A549 (cell line): ENCODE measurements around the gene BIRC7. TPM values are rescaled to one million over a fixed set of nuclear protein-coding genes. Genes with fewer than 3 reads are reported as not detected.
A peak's percentile ranks its signal among the peaks of the same experiment; 100 is the strongest.

Experiments used
- ATAC-seq, 2 experiments: fragments of 200-7000 bp in 1 of 2; fragments of >200 bp in 1 of 2; cut with Nextera tagmentation in 1 of 2; cut with Tn5 transposase in 1 of 2; 3 replicates each; pipeline versions ENCODE4 v1.8.0 to v1.9.1; 2018 to 2020; ENCODE audit warnings: mild to moderate bottlenecking in 1 of 2, moderate library complexity in 1 of 2
- CTCF ChIA-PET: fragments of 300-600 bp; sonication (Branson Sonifier 250); formaldehyde crosslinking; extraction: SDS; loops from one replicate; lab custom pipeline; 2021; ENCODE audit warnings: antibody characterized with exemption, inconsistent platforms; lab: Yijun Ruan, JAX
- POLR2A ChIA-PET: fragments of 350-600 bp; formaldehyde crosslinking; extraction: SDS; loops from one replicate; lab custom pipeline; 2021; ENCODE audit warnings: antibody characterized with exemption, inconsistent platforms; lab: Yijun Ruan, JAX
- DNase-seq, 2 experiments: peaks; one replicate each; pipeline versions ENCODE4 v3.0.0 to v3.0.0-alpha.2; 2011 to 2016; ENCODE audit warnings: low read depth in 1 of 2, low spot score in 1 of 2
- FAIRE-seq: peaks from 2 replicates; lab custom pipeline; 2011; peaks lifted over from hg19 to GRCh38; lab: Jason Lieb, UNC
- H3K27ac ChIP-seq, 2 experiments: fragments of >200 bp; sonication (Bioruptor Twin); formaldehyde crosslinking; 3 replicates each; pipeline ENCODE4 v1.5.1; 2016 to 2017
- H3K4me1 ChIP-seq: fragments of >200 bp; sonication (Bioruptor Twin); formaldehyde crosslinking; 3 replicates; pipeline ENCODE4 v1.6.1; 2016
- H3K4me2 ChIP-seq: fragments of >200 bp; sonication (Bioruptor Twin); formaldehyde crosslinking; 3 replicates; pipeline ENCODE4 v1.6.1; 2016
- H3K4me3 ChIP-seq: fragments of >200 bp; sonication (Bioruptor Twin); formaldehyde crosslinking; 3 replicates; pipeline ENCODE4 v1.5.1; 2016
- H3K9me3 ChIP-seq: fragments of >200 bp; sonication (Bioruptor Twin); formaldehyde crosslinking; 3 replicates; pipeline ENCODE4 v1.6.1; 2016
- CBX2 ChIP-seq: fragments of 200-600 bp; sonication (generic); IDR thresholded peaks from 2 replicates; pipeline ENCODE4 v1.6.1; 2016; ENCODE audit warnings: low read depth, mild to moderate bottlenecking, borderline replicate concordance
- CHD2 ChIP-seq: fragments of 150-350 bp; IDR thresholded peaks from 2 replicates; pipeline ENCODE4 v1.6.1; 2014; ENCODE audit warnings: low read length; ENCODE audit not compliant: partially characterized antibody
- EHF ChIP-seq: fragments of 250-450 bp; sonication (Bioruptor Pico); IDR thresholded peaks from 2 replicates; pipeline ENCODE4 v1.5.0; 2020; ENCODE audit warnings: mild to moderate bottlenecking
- EHMT2 ChIP-seq: fragments of 200-600 bp; sonication (generic); IDR thresholded peaks from 2 replicates; pipeline ENCODE4 v1.6.1; 2016; ENCODE audit warnings: antibody characterized with exemption, low read depth, mild to moderate bottlenecking, moderate library complexity
- FOSL2 ChIP-seq, 2 experiments: fragments of 450-650 bp in 1 of 2; fragments of >200 bp in 1 of 2; sonication (Bioruptor Twin) in 1 of 2; formaldehyde crosslinking; IDR thresholded peaks; 2 replicates each; pipeline versions ENCODE4 v1.5.0 to v1.6.1; 2016 to 2020; ENCODE audit warnings: mild to moderate bottlenecking in 1 of 2, moderate library complexity in 1 of 2
- FOXS1 ChIP-seq: fragments of 250-450 bp; sonication (Bioruptor Pico); IDR thresholded peaks from 2 replicates; pipeline ENCODE4 v1.5.0; 2020; ENCODE audit warnings: mild to moderate bottlenecking, moderate library complexity
- GATA3 ChIP-seq: IDR thresholded peaks from 2 replicates; pipeline ENCODE4 v1.6.1; 2012; ENCODE audit warnings: borderline replicate concordance
- HOXA7 ChIP-seq: fragments of 250-450 bp; sonication (Bioruptor Pico); IDR thresholded peaks from 2 replicates; pipeline ENCODE4 v1.5.0; 2020; ENCODE audit warnings: mild to moderate bottlenecking, moderate library complexity
- HOXB5 ChIP-seq: fragments of 250-450 bp; sonication (Bioruptor Pico); IDR thresholded peaks from 2 replicates; pipeline ENCODE4 v1.5.0; 2020; ENCODE audit warnings: mild to moderate bottlenecking, moderate library complexity
- JUN ChIP-seq, 2 experiments: fragments of >200 bp; sonication (Bioruptor Twin); formaldehyde crosslinking; IDR thresholded peaks; 2 replicates in 1 of 2; 3 replicates in 1 of 2; pipeline ENCODE4 v1.6.1; 2016 to 2017
- KDM5A ChIP-seq: fragments of 200-600 bp; sonication (generic); IDR thresholded peaks from 2 replicates; pipeline ENCODE4 v1.6.1; 2016; ENCODE audit warnings: antibody characterized with exemption, mild to moderate bottlenecking
- NFE2L2 ChIP-seq: fragments of 150-350 bp; conservative IDR thresholded peaks from 2 replicates; pipeline ENCODE4 v1.6.1; 2014; ENCODE audit warnings: low read length
- POLR2A ChIP-seq: IDR thresholded peaks from 2 replicates; pipeline ENCODE4 v1.6.1; 2012; ENCODE audit warnings: mild to moderate bottlenecking, low read length
- RARB ChIP-seq: fragments of 250-450 bp; sonication (Bioruptor Pico); IDR thresholded peaks from 2 replicates; pipeline ENCODE4 v1.8.0; 2021; ENCODE audit warnings: mild to moderate bottlenecking, moderate library complexity
- RCOR1 ChIP-seq: fragments of 150-350 bp; IDR thresholded peaks from 2 replicates; pipeline ENCODE4 v1.6.1; 2014; ENCODE audit warnings: antibody characterized with exemption, low read length, low read depth
- RFX5 ChIP-seq: fragments of 450-650 bp; IDR thresholded peaks from 2 replicates; pipeline ENCODE4 v1.7.1; 2014; ENCODE audit warnings: antibody characterized with exemption, mild to moderate bottlenecking, moderate library complexity
- SREBF2 ChIP-seq: fragments of 450-650 bp; IDR thresholded peaks from 2 replicates; pipeline ENCODE4 v1.6.1; 2014; ENCODE audit warnings: mild to moderate bottlenecking, moderate library complexity
- ZC3H11A ChIP-seq: fragments of 450-650 bp; IDR thresholded peaks from 2 replicates; pipeline ENCODE4 v1.6.1; 2014; ENCODE audit warnings: antibody characterized with exemption, mild to moderate bottlenecking
- WGBS: methylation state at CpG from one replicate; pipeline ENCODE4 v1.1.6; 2017; ENCODE audit errors: missing lambda C conversion rate; 5-methylcytosine and 5-hydroxymethylcytosine counted together
- polyA plus RNA-seq, 4 experiments: library from polyadenylated mRNA; depleted of rRNA in 3 of 4; stranded (reverse); fragments of >200 nt; fragmentation: RNase III in 1 of 4; extraction: RNeasy Plus Mini Kit Qiagen cat#74134 plus additional on column Dnase treatment in 1 of 4; gene quantifications; 2 replicates in 3 of 4; 3 replicates in 1 of 4; pipeline ENCODE4 v1.2.3, GENCODE V29; 2011 to 2017
- TF ChIP-seq, protein P1 (sequence below): fragments of 250-450 bp; sonication (Bioruptor Pico); IDR thresholded peaks from 2 replicates; pipeline ENCODE4 v1.5.0; 2021; ENCODE audit warnings: mild to moderate bottlenecking, moderate library complexity, borderline replicate concordance
- TF ChIP-seq, protein P2 (sequence below): IDR thresholded peaks from 2 replicates; pipeline ENCODE4 v1.6.1; 2012
- TF ChIP-seq, protein P3 (sequence below): fragments of 150-350 bp; IDR thresholded peaks from 2 replicates; pipeline ENCODE4 v1.6.1; 2014; ENCODE audit warnings: low read depth, mild to moderate bottlenecking, low read length
- TF ChIP-seq, protein P4 (sequence below): IDR thresholded peaks from 2 replicates; pipeline ENCODE4 v1.6.1; 2012
- TF ChIP-seq, protein P5 (sequence below): fragments of 450-650 bp; IDR thresholded peaks from 2 replicates; pipeline ENCODE4 v1.6.1; 2014; ENCODE audit warnings: antibody characterized with exemption
- TF ChIP-seq, protein P6 (sequence below): fragments of >200 bp; sonication (Bioruptor Twin); formaldehyde crosslinking; IDR thresholded peaks from 2 replicates; pipeline ENCODE4 v1.6.1; 2016

Gene BIRC7
- polyA plus RNA-seq, 2 of the 4 experiments (the other 2 are of a cell fraction): 0.63 to 4.9 TPM

DNA sequence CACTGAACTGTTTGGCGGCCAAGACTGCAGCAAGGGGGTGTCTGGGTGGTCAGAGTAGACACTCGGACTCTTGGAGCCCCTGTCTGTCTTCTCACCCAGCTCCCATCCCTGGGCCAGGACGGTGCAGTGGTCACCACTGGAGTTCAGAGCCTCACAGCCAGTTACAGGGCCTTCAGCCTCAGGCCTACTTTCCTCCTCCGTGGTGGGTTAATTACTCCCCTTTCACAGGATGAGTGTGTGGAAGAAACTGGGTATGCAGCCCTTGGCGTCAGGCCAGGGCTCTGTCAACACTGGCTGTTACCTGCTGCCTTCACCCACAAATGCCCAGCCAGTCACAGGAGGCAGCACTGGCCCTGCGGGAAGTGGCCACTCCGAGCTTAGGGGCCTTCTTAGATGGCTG lies 18.0 kb upstream of the BIRC7 start:
- peak overlapping the region; percentile 96 to 97; a peak in 5 of 6 replicates for H3K27ac ChIP-seq
- WGBS: 67% methylated on average over 6 of the region's 7 CpGs
- ATAC-seq (no peak), FAIRE-seq (no peak), DNase-seq (no peak)
- ChIA-PET CTCF (interaction anchor here (0.6 to 7.8 kb wide), 8 partner anchors 8 to 161 kb away, joined by 3 to 69 read pairs (median 6); partner anchors contain the start of gene BIRC7), POLR2A (interaction anchor here (1.6 kb wide), 1 partner anchor 18 kb away, joined by 6 read pairs; the partner anchor contains the start of gene BIRC7)
- no peak overlapping the region for H3K4me3 ChIP-seq
- no peak overlapping the region; the same call in 2 of the 3 replicates for H3K4me2 ChIP-seq
- H3K9me3 ChIP-seq: no peaks in the 10 kb centered on the region
- peaks cover 37% of the 10 kb centered on the region for H3K4me1 ChIP-seq
- TF ChIP-seq HOXA7 (CRISPR knock-in tag) (no peak), KDM5A (no peak), FOXS1 (CRISPR knock-in tag) (no peak), ZC3H11A (no peak), FOSL2 (IDR thresholded peaks at IDR 0.05) (no peak), FOSL2 (CRISPR knock-in tag; IDR thresholded peaks at IDR 0.05) (no peak), RCOR1 (no peak), JUN (IDR thresholded peaks at IDR 0.05) (no peak), GATA3 (no peak), NFE2L2 (no peak), RFX5 (no peak), EHF (no peak), RARB (CRISPR knock-in tag) (no peak), SREBF2 (no peak)
- TF ChIP-seq, protein P1, sequence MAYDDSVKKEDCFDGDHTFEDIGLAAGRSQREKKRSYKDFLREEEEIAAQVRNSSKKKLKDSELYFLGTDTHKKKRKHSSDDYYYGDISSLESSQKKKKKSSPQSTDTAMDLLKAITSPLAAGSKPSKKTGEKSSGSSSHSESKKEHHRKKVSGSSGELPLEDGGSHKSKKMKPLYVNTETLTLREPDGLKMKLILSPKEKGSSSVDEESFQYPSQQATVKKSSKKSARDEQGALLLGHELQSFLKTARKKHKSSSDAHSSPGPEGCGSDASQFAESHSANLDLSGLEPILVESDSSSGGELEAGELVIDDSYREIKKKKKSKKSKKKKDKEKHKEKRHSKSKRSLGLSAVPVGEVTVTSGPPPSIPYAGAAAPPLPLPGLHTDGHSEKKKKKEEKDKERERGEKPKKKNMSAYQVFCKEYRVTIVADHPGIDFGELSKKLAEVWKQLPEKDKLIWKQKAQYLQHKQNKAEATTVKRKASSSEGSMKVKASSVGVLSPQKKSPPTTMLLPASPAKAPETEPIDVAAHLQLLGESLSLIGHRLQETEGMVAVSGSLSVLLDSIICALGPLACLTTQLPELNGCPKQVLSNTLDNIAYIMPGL (CRISPR knock-in tag): no peak
- TF ChIP-seq, protein P2, sequence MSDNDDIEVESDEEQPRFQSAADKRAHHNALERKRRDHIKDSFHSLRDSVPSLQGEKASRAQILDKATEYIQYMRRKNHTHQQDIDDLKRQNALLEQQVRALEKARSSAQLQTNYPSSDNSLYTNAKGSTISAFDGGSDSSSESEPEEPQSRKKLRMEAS: no peak
- TF ChIP-seq, protein P3, sequence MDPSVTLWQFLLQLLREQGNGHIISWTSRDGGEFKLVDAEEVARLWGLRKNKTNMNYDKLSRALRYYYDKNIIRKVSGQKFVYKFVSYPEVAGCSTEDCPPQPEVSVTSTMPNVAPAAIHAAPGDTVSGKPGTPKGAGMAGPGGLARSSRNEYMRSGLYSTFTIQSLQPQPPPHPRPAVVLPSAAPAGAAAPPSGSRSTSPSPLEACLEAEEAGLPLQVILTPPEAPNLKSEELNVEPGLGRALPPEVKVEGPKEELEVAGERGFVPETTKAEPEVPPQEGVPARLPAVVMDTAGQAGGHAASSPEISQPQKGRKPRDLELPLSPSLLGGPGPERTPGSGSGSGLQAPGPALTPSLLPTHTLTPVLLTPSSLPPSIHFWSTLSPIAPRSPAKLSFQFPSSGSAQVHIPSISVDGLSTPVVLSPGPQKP: no peak
- TF ChIP-seq, protein P4, sequence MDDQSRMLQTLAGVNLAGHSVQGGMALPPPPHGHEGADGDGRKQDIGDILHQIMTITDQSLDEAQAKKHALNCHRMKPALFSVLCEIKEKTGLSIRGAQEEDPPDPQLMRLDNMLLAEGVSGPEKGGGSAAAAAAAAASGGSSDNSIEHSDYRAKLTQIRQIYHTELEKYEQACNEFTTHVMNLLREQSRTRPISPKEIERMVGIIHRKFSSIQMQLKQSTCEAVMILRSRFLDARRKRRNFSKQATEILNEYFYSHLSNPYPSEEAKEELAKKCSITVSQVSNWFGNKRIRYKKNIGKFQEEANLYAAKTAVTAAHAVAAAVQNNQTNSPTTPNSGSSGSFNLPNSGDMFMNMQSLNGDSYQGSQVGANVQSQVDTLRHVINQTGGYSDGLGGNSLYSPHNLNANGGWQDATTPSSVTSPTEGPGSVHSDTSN: no peak

DNA sequence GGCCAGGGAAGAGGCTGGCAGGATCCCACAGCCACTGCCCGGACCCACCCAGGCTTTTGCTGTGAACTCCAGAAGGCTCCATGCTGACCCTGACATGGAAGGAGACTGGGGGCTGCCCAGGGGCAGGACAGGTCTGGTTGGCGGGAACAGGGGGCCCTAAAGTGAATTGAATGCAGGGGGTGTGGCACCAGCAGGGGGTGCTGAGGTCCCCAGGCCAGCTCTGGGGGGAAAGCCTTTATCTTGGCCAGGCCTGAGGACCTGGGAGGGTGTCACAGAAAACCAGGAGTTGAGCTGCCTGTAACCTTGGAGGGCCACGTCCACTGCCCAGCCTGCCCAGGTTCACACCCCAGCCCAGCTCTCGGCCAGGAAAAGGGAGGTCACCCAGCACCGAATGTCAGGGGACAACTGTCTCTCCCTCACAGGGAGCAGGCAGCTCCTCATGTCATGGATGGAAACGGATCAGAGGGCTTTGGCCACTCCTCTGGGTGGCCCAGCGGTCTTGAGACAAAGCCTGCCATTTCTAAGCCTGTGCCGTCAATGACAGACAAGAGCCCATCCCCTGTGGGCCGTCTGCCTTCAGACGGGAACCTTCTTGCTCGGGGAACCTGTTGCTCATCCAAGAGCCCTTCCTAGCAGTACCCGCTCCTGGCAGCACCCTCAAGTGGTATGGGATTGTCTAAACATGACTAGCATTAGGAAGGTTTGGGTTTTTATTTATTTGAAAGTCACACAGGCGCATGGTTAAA lies 16.8 kb upstream of the BIRC7 start:
- POLR2A ChIA-PET: no interaction called here
- FAIRE-seq (no peak), ATAC-seq (no peak)

More for the DNA sequence above, 16.8 kb upstream of the BIRC7 start:
- no peak overlapping the region for H3K4me2 ChIP-seq
- DNase-seq: no peak
- CTCF ChIA-PET: interaction anchor here (1.9 to 7.8 kb wide), 6 partner anchors 13 to 72 kb away, joined by 6 to 69 read pairs (median 10); partner anchors contain the start of gene BIRC7
- TF ChIP-seq, protein P5, sequence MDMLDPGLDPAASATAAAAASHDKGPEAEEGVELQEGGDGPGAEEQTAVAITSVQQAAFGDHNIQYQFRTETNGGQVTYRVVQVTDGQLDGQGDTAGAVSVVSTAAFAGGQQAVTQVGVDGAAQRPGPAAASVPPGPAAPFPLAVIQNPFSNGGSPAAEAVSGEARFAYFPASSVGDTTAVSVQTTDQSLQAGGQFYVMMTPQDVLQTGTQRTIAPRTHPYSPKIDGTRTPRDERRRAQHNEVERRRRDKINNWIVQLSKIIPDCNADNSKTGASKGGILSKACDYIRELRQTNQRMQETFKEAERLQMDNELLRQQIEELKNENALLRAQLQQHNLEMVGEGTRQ: no peak
- TF ChIP-seq RARB (CRISPR knock-in tag) (no peak), CHD2 (no peak), POLR2A (no peak), CBX2 (no peak), FOXS1 (CRISPR knock-in tag) (no peak), HOXB5 (CRISPR knock-in tag) (no peak), EHMT2 (no peak), NFE2L2 (no peak)
- TF ChIP-seq, protein P6, sequence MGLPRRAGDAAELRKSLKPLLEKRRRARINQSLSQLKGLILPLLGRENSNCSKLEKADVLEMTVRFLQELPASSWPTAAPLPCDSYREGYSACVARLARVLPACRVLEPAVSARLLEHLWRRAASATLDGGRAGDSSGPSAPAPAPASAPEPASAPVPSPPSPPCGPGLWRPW: no peak
- TF ChIP-seq, all 56 proteins: peak for 0
- Histone ChIP-seq H3K4me3 (no peak overlapping the region), H3K27ac (peak overlapping the region in 1 of 2 experiments; percentile 51; a peak in 3 of 6 replicates), H3K4me1 (peaks cover 32% of the 10 kb centered on the region), H3K9me3 (no peaks in the 10 kb centered on the region)
- 78% methylated on average over 13 of the region's 13 CpGs for WGBS
